GM12878 (cell line): ENCODE results near the gene FAM110C. TPM values are rescaled to one million over a fixed set of nuclear protein-coding genes. Genes with fewer than 3 reads are reported as not detected.

Experiments
- ATAC-seq: fragments of 200-7000 bp; cut with Tn5 transposase; 3 replicates; pipeline ENCODE4 v1.9.1; 2020; ENCODE audit warnings: mild to moderate bottlenecking, moderate library complexity
- BruUV-seq: library from RNA; stranded (reverse); fragments of 400-500 nt; replicated peaks from 2 replicates; lab custom pipeline; 2021; lab: Mats Ljungman, UMichigan
- CTCF ChIA-PET: fragments of 300-600 bp; sonication (Branson Sonifier 250); formaldehyde crosslinking; extraction: SDS; loops from one replicate; lab custom pipeline; 2021; ENCODE audit warnings: inconsistent platforms; lab: Yijun Ruan, JAX
- POLR2A ChIA-PET: fragments of 350-600 bp; formaldehyde crosslinking; extraction: SDS; loops from one replicate; lab custom pipeline; 2021; ENCODE audit warnings: inconsistent platforms; lab: Charles Lee
- RAD21 ChIA-PET: fragments of 300-600 bp; sonication (Branson Sonifier 250); formaldehyde crosslinking; loops from one replicate; lab custom pipeline; 2023; ENCODE audit warnings: antibody characterized with exemption; ENCODE audit not compliant: unreplicated experiment; lab: Charles Lee
- SMC1A ChIA-PET: fragments of 300-600 bp; sonication (Branson Sonifier 250); formaldehyde crosslinking; loops from one replicate; lab custom pipeline; 2023; ENCODE audit not compliant: unreplicated experiment, uncharacterized antibody; lab: Charles Lee
- DNase-seq: peaks from one replicate; pipeline ENCODE4 v3.0.0-alpha.2; 2011; ENCODE audit warnings: low read depth, low spot score
- FAIRE-seq: peaks from 3 replicates; lab custom pipeline; 2011; peaks lifted over from hg19 to GRCh38; lab: Jason Lieb, UNC
- H2AFZ ChIP-seq: 2 replicates; pipeline ENCODE4 v1.6.0; 2011; ENCODE audit warnings: low read depth, low read length, control low read depth; ENCODE audit not compliant: control insufficient read depth
- H3K27ac ChIP-seq: 2 replicates; pipeline ENCODE4 v1.5.1; 2011; ENCODE audit warnings: control low read depth; ENCODE audit not compliant: control insufficient read depth, insufficient read depth
- H3K27me3 ChIP-seq, 2 experiments: replicated peaks in 1 of 2; 2 replicates each; pipeline versions ENCODE4 v1.6.0 to v1.6.1; 2011; ENCODE audit warnings: low read length in 1 of 2; ENCODE audit not compliant: control insufficient read depth in 2 of 2, insufficient read depth in 2 of 2
- H3K36me3 ChIP-seq, 2 experiments: 2 replicates each; pipeline ENCODE4 v1.5.1; 2011; ENCODE audit warnings: low read length in 1 of 2; ENCODE audit not compliant: control insufficient read depth in 2 of 2, insufficient read depth in 2 of 2
- H3K4me1 ChIP-seq: 2 replicates; pipeline ENCODE4 v1.6.1; 2011; ENCODE audit warnings: mild to moderate bottlenecking, low read length, moderate library complexity, mixed read lengths; ENCODE audit not compliant: control insufficient read depth, insufficient read depth
- H3K4me2 ChIP-seq: 2 replicates; pipeline ENCODE4 v1.6.0; 2011; ENCODE audit warnings: control low read depth; ENCODE audit not compliant: control insufficient read depth, insufficient read depth
- H3K4me3 ChIP-seq: fragments of 200-600 bp; sonication (generic); 2 replicates; pipeline ENCODE4 v1.5.1; 2016
- H3K79me2 ChIP-seq: 2 replicates; pipeline ENCODE4 v1.6.0; 2011; ENCODE audit warnings: low read length; ENCODE audit not compliant: control insufficient read depth, insufficient read depth
- H3K9ac ChIP-seq: 2 replicates; pipeline ENCODE4 v1.8.0; 2011; ENCODE audit warnings: low read length, control low read depth, mixed read lengths; ENCODE audit not compliant: control insufficient read depth, insufficient read depth
- H3K9me3 ChIP-seq: replicated peaks from 3 replicates; pipeline ENCODE4 v1.5.1; 2011; ENCODE audit warnings: mild to moderate bottlenecking, low read length; ENCODE audit not compliant: control insufficient read depth, insufficient read depth
- H4K20me1 ChIP-seq: 2 replicates; pipeline ENCODE4 v1.6.0; 2011; ENCODE audit not compliant: control insufficient read depth, insufficient read depth
- SIX5 ChIP-seq: IDR thresholded peaks from 2 replicates; pipeline ENCODE4 v1.6.1; 2011; ENCODE audit warnings: mild to moderate bottlenecking, low read depth, low read length, moderate library complexity; ENCODE audit not compliant: severe bottlenecking
- SMC3 ChIP-seq: IDR thresholded peaks from 2 replicates; pipeline ENCODE4 v1.6.1; 2011; ENCODE audit warnings: low read length, improper control_type of control experiment, borderline replicate concordance
- ZNF274 ChIP-seq: IDR thresholded peaks from one replicate; pipeline ENCODE4 v1.8.0; 2011; ENCODE audit not compliant: insufficient read length, insufficient read depth
- WGBS: methylation state at CpG from one replicate; pipeline ENCODE4 v1.1.6; 2016; ENCODE audit warnings: low lambda C conversion rate; ENCODE audit not compliant: insufficient replicate concordance, insufficient coverage; ENCODE audit errors: missing lambda C conversion rate; 5-methylcytosine and 5-hydroxymethylcytosine counted together
- in situ Hi-C: fragments of 300-500 bp; cut with MboI; formaldehyde crosslinking; loops from 9 replicates; pipeline ENCODE4 v1.14.3; 2018; ENCODE audit warnings: mixed read lengths
- intact Hi-C: fragments of 100-400 bp; cut with micrococcal nuclease; formaldehyde crosslinking; loops from one replicate; pipeline ENCODE4 v1.14.2; 2022; ENCODE audit not compliant: unreplicated experiment
- polyA plus RNA-seq, 11 experiments: library from polyadenylated mRNA; depleted of rRNA in 4 of 11; unstranded in 6 of 11; stranded (reverse) in 5 of 11; fragments of >200 nt; fragmentation: Nextera tagmentation in 4 of 11; fragmentation: Illumina TruSeq in 1 of 11; extraction: Ambion mirVana in 4 of 11; extraction: Trizol in 1 of 11; gene quantifications; 1 replicate in 1 of 11; 2 replicates in 10 of 11; pipeline versions ENCODE4 v1.2.1 to v1.2.3, GENCODE V29; 2011 to 2016; ENCODE audit warnings: inconsistent platforms in 2 of 11, missing spikeins in 2 of 11, low read depth in 1 of 11
- total RNA-seq, 4 experiments: library from RNA; depleted of rRNA in 3 of 4; stranded (reverse); fragments of >200 nt in 3 of 4; fragmentation: Illumina TruSeq in 1 of 4; extraction: Trizol in 1 of 4; gene quantifications; 2 replicates each; pipeline versions ENCODE4 v1.2.1 to v1.2.3, GENCODE V29; 2013 to 2021
- TF ChIP-seq, protein P1 (sequence below), 3 experiments: IDR thresholded peaks in 2 of 3; conservative IDR thresholded peaks in 1 of 3; 2 replicates each; pipeline ENCODE4 v1.5.1; 2011; ENCODE audit warnings: low read depth in 3 of 3, low read length in 3 of 3, mild to moderate bottlenecking in 3 of 3, control low read depth in 2 of 3, moderate library complexity in 2 of 3, inconsistent platforms in 1 of 3, mixed read lengths in 1 of 3; ENCODE audit not compliant: control insufficient read depth in 2 of 3, insufficient read depth in 1 of 3; ENCODE audit errors: extremely low read depth in 1 of 3

FAM110C gene
- total and polyA plus RNA-seq, 10 of the 15 experiments (the other 5 are each of a cell fraction or from before 2014, with no cell fraction given): not detected

DNA sequence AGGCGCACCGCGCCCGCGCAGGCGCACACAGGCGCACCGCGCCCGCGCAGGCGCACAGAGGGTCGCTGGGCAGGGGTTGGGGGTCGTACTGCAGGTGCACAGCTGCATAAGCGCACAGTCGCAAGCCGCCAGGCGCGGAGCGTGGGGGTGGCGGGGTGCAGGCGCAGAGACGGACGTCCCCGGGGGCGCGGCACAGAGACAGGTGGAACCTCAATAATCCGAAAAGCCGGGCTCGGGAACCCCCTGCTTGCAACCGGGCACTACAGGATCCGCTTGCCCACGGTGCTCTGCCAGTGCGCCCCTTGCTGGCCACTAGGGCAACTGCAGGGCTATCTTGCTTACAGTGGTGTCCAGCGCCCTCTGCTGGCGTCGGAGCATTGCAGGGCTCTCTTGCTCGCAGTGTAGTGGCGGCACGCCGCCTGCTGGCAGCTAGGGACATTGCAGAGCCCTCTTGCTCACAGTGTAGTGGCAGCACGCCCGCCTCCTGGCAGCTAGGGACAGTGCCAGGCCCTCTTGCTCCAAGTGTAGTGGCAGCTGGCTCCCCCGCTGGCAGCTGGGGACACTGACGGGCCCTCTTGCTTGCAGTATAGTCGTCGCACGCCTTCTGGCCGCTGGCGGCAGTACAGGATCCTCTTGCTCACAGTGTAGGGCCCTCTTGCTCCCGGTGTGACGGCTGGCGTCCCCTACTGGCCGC lies 34.9 kb downstream of the FAM110C start:
- POLR2A ChIA-PET: no interaction called here
- H3K4me2 ChIP-seq: no peak overlapping the region
- 73% methylated on average over 47 of the region's 54 CpGs for WGBS
- SMC1A ChIA-PET: no interaction called here
- RAD21 ChIA-PET: no interaction called here
- H4K20me1 ChIP-seq: no peaks in the 10 kb centered on the region
- no peak overlapping the region for H3K9ac ChIP-seq
- H2AFZ ChIP-seq: no peak overlapping the region
- no peaks in the 10 kb centered on the region for H3K79me2 ChIP-seq
- no peak overlapping the region for H3K4me3 ChIP-seq
- FAIRE-seq (no peak), DNase-seq (no peak), ATAC-seq (no peak; the same call in 2 of the 3 replicates)
- no TSS peak for BruUV-seq
- H3K9me3 ChIP-seq: no peaks in the 10 kb centered on the region; the same call in 2 of the 3 replicates
- H3K27me3 ChIP-seq: no peaks in the 10 kb centered on the region
- intact Hi-C loops: no loop called here
- CTCF ChIA-PET: no interaction called here
- no peaks in the 10 kb centered on the region for H3K36me3 ChIP-seq
- in situ Hi-C loops: no loop called here
- no peaks in the 10 kb centered on the region for H3K4me1 ChIP-seq
- TF ChIP-seq SMC3 (no peak), ZNF274 (no peak), SIX5 (no peak)
- TF ChIP-seq, protein P1, sequence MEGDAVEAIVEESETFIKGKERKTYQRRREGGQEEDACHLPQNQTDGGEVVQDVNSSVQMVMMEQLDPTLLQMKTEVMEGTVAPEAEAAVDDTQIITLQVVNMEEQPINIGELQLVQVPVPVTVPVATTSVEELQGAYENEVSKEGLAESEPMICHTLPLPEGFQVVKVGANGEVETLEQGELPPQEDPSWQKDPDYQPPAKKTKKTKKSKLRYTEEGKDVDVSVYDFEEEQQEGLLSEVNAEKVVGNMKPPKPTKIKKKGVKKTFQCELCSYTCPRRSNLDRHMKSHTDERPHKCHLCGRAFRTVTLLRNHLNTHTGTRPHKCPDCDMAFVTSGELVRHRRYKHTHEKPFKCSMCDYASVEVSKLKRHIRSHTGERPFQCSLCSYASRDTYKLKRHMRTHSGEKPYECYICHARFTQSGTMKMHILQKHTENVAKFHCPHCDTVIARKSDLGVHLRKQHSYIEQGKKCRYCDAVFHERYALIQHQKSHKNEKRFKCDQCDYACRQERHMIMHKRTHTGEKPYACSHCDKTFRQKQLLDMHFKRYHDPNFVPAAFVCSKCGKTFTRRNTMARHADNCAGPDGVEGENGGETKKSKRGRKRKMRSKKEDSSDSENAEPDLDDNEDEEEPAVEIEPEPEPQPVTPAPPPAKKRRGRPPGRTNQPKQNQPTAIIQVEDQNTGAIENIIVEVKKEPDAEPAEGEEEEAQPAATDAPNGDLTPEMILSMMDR (IDR thresholded peaks at IDR 0.05 in 2 of 3, conservative IDR thresholded peaks at IDR 0.05 in 1 of 3; ENCODE audit: control insufficient read depth in 2 of 3, extremely low read depth in 1 of 3, insufficient read depth in 1 of 3, low read depth in 3 of 3, low read length in 3 of 3): peak; percentile 21 to 41 (median 38); a peak in 5 of 6 replicates
- no peak overlapping the region for H3K27ac ChIP-seq
